ENCODE results near the gene PTPRK. TPM values are rescaled to one million over a fixed set of nuclear protein-coding genes. Genes with fewer than 3 reads are reported as not detected.

Gene PTPRK
- total RNA-seq, 4 donors from 2014 or later: 40.1 to 82.0 (median 57.6) TPM

GRCh38 chr6:128351255-128351514, 169.2 kb downstream of the PTPRK start:
- Histone ChIP-seq H3K27me3 (no peaks in the 10 kb centered on the region), H3K4me3 (no peak overlapping the region), H3K36me3 (no peaks in the 10 kb centered on the region), H3K27ac (no peak overlapping the region), H3K4me1 (no peaks in the 10 kb centered on the region), H3K9me3 (no peaks in the 10 kb centered on the region)
- TF ChIP-seq EP300 (IDR thresholded peaks at IDR 0.05): no peak
- no peak for TF ChIP-seq POLR2AphosphoS5 (IDR thresholded peaks at IDR 0.05)
- no peak for TF ChIP-seq CTCF (IDR thresholded peaks at IDR 0.05)
- no peak for TF ChIP-seq POLR2A (IDR thresholded peaks at IDR 0.05)
- WGBS: 68% methylated on average over 2 of the region's 2 CpGs
- no peak for DNase-seq (ENCODE audit: low spot score in 2 of 2)

GRCh38 chr6:128350416-128351254, 169.8 kb downstream of the PTPRK start:
- H3K27me3 ChIP-seq: no peaks in the 10 kb centered on the region
- TF ChIP-seq POLR2AphosphoS5 (IDR thresholded peaks at IDR 0.05) (no peak), POLR2A (IDR thresholded peaks at IDR 0.05) (no peak), EP300 (IDR thresholded peaks at IDR 0.05) (no peak), CTCF (IDR thresholded peaks at IDR 0.05) (no peak)

GRCh38 chr6:128347123-128347522, 173.3 kb downstream of the PTPRK start:
- TF ChIP-seq POLR2AphosphoS5 (IDR thresholded peaks at IDR 0.05) (no peak), POLR2A (IDR thresholded peaks at IDR 0.05) (no peak), CTCF (IDR thresholded peaks at IDR 0.05) (no peak), EP300 (IDR thresholded peaks at IDR 0.05) (no peak)
- Histone ChIP-seq H3K36me3 (no peaks in the 10 kb centered on the region), H3K27ac (no peak overlapping the region), H3K9me3 (no peaks in the 10 kb centered on the region), H3K27me3 (no peaks in the 10 kb centered on the region), H3K4me3 (no peak overlapping the region), H3K4me1 (no peaks in the 10 kb centered on the region)
- WGBS: 79% methylated on average over 3 of the region's 3 CpGs
- DNase-seq (ENCODE audit: low spot score in 2 of 2): no peak

More at GRCh38 chr6:128350416-128351254, 169.8 kb downstream of the PTPRK start:
- Histone ChIP-seq H3K9me3 (no peaks in the 10 kb centered on the region), H3K27ac (no peak overlapping the region), H3K36me3 (no peaks in the 10 kb centered on the region), H3K4me1 (no peaks in the 10 kb centered on the region), H3K4me3 (no peak overlapping the region)
- no peak for DNase-seq (ENCODE audit: low spot score in 2 of 2)
- WGBS: 64% methylated on average over 6 of the region's 6 CpGs

GRCh38 chr6:128346569-128346968, 173.8 kb downstream of the PTPRK start:
- Histone ChIP-seq H3K4me3 (no peak overlapping the region), H3K4me1 (no peaks in the 10 kb centered on the region), H3K9me3 (no peaks in the 10 kb centered on the region), H3K36me3 (no peaks in the 10 kb centered on the region), H3K27me3 (no peaks in the 10 kb centered on the region), H3K27ac (no peak overlapping the region)
- WGBS: 94% methylated on average over 1 of the region's 1 CpG
- TF ChIP-seq POLR2A (IDR thresholded peaks at IDR 0.05): no peak
- no peak for TF ChIP-seq CTCF (IDR thresholded peaks at IDR 0.05)
- TF ChIP-seq EP300 (IDR thresholded peaks at IDR 0.05): no peak
- TF ChIP-seq POLR2AphosphoS5 (IDR thresholded peaks at IDR 0.05): no peak
- DNase-seq (ENCODE audit: low spot score in 2 of 2): no peak

- H3K4me3 ChIP-seq: no peak overlapping the region
- TF ChIP-seq POLR2A (IDR thresholded peaks at IDR 0.05): no peak
- no peak for TF ChIP-seq CTCF (IDR thresholded peaks at IDR 0.05)
- TF ChIP-seq POLR2AphosphoS5 (IDR thresholded peaks at IDR 0.05): no peak
- TF ChIP-seq EP300 (IDR thresholded peaks at IDR 0.05): no peak
- no peak for DNase-seq (ENCODE audit: low spot score in 2 of 2)
- no peaks in the 10 kb centered on the region for H3K4me1 ChIP-seq
- no peaks in the 10 kb centered on the region for H3K27me3 ChIP-seq
- 88% methylated on average over 4 of the region's 4 CpGs for WGBS
- H3K27ac ChIP-seq: no peak overlapping the region
- no peaks in the 10 kb centered on the region for H3K36me3 ChIP-seq
- H3K9me3 ChIP-seq: no peaks in the 10 kb centered on the region
Measured at GRCh38 chr6:128345278-128345677, 175.1 kb downstream of the PTPRK start.

All from suprapubic skin (tissue), 4 donors.